HPDE6-E6E7 (cell line): ENCODE results near the gene NPR2.

Source experiments
- DNase-seq: peaks from one replicate; pipeline ENCODE4 v3.0.0; 2011; ENCODE audit warnings: missing footprints; ENCODE audit errors: extremely low spot score

The NPR2 gene

DNA sequence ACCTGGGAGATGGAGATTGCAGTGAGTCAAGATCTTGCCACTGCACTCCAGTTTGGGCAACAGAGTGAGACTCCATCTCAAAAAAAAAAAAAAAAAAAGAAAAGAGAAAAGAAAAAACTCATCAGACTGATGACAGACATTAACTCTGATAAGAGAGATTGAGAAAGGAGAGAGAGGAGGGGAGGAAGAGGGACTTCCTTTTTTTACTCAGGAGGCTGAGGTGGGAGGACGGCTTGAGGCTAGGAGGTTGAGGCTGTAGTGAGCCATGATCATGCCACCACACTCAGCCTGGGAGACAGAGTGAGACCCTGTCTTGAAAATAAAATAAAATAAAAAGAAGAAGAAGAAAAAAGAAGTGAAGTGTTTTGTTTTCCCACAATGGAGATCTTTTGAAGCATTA is 27.6 kb upstream of the NPR2 start:
- DNase-seq: no peak

DNA sequence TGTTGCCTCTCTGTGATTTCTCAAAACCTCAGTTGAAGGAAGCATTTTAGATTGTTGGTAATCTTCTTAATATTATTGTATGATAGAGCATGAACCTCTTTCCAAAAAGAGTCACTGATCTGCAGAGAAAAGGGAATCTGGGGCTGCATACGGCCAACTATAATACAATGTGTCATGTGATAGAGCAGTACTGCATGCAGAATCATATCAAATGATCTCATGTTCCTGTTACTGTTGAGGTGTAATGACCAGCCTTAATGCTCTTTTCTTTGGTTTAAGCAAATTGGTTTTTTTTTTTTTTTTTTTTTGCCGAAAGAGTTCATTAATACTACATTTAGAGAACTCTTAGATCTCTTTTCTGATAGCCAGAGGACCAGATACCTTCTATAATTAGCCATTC is 24.4 kb upstream of the NPR2 start:
- DNase-seq: no peak

DNA sequence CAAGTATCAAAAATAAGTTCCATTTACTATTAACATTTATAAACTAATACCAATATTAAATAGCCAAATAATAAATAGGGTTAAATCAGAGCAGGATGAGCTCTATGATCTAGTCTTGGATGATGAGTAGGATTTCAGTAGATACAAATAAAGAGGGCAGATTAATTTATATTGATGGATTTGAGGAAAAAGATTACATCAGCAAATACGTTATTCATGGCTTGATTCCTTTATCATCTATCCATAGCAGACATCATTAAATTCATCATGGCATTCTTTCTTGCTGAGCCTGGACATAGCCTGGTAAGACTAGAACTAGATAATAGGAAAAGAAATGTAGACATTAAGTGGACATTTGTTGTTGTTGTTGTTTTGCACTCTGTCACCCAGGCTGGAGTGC is 23.9 kb upstream of the NPR2 start:
- DNase-seq: no peak

DNA sequence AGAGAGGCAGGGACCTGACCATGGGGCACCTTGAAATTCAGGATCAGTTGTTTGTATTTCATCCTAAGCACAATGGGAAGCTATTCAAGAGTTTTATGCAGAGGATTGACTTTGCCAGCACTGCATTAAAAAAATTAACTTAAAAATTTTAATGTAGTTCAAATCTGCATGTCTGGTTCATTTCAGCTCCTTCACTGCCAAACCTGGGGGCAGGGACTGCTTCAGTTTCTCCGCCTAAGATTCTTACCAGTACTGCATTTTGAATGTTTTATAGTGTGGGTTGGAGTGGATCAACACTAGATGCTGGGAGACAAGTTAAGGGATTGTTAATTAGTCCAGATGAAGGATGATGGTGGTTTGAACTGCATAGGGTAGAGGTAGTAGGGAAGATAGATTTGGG is 21.6 kb upstream of the NPR2 start:
- DNase-seq: no peak

DNA sequence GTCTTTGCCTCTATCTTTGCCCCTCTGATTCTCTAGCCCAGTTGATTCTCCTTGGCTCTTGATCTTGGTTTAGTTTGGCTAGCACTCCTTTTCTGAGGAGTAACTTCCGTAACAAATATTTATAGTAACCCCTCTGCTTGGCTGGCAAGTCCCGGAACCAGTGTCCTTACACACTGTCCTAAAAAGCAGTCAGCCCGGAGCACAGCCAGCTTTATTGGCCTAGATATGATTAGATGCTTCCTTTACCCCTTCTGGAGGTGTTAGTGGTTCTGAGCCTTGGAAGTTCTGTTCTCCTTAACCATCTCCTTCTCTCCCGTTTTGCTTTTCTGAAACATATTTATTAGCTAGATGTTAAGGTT is 20.3 kb upstream of the NPR2 start:
- DNase-seq: no peak

DNA sequence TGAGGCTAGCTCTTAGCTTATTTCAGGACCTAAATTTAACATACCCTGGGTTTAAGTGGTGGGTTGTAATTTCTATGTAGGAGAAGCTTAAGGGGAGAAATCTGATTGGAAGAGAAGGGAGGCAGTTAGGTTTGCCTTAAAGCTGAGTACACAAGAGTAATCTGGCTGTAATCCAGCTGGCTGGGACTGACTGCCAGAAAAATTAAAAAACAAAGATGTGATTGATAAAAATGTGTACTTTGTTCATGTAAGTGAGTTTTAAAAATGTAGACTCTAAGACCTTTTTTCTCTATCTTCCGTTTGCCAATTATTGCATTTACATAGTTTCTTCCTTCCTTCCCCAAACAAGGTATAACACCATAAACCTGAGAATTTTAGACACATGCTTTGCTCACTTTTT is 19.9 kb upstream of the NPR2 start:
- DNase-seq: no peak

DNA sequence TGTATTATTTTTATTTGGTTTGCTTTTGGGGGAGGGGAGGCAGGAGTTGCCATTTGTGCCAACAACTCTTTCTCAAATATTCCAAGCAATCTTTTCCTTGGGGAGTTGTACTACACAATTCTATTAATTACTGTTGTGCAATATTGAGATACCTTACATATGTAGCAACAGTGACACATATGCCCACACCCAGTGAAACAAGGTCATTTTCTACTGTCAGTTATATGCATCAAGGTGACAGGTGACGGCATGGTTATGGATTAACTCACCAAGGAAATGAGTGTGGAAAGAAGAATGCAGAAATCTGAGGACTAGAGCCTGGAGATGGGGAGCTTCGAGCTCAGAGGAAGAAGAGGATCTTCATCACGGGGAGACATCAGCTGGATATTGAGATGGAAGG is 19.4 kb upstream of the NPR2 start:
- DNase-seq: peak; percentile 58

DNA sequence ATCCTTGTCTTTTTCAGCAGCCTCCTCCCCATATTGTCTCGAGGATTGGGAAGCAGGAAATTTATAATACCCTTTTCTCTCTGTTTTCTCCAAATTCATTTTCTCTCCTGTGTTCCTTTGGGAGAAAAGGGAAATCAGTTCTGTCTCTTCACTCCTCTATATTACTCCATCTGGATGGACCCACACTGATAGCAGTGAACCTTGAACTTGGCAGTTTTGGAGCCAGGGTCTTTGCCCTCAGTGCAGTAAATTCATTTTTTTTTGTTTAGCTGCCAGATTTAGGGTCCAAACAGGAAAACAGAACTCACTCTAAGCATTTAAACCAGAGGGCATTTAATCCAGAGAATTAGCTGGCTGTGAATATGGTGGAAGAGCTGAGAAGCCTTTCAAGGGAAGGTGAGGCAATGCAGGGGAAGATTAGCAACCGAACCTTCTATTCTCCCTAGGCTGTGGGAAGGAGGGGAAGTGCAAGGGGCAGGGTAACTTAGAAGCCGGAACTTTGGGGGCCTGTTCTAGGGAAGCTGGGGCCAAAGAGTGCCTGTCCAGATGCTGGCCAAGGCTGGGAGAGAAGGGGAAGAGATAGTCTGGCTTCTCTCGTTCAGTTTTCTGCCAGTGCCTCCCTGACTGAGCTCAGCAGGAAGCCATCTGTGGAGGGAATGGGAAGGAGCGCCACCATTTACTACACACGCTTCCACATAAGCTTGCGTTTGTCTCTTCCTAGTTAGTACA is 16.3 kb upstream of the NPR2 start:
- no peak for DNase-seq

DNA sequence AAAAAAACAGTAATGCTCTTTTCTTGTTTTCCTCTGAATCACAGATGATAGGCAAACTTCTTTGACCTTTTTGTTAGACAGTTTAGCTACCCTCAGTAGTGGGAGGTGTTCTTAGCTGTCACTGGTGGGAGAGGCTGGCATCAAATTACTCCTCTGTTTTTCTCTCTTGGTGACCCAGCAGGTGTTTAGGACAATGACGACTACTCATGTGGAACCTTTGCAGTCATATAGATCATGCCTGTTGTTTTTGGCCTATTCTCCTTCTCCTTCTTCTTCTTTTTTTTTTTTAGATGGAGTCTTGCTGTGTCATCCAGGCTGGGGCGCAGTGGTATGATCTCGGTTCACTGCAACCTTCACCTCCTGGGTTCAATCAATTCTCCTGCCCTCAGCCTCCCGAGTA is 15.4 kb upstream of the NPR2 start:
- DNase-seq: no peak

DNA sequence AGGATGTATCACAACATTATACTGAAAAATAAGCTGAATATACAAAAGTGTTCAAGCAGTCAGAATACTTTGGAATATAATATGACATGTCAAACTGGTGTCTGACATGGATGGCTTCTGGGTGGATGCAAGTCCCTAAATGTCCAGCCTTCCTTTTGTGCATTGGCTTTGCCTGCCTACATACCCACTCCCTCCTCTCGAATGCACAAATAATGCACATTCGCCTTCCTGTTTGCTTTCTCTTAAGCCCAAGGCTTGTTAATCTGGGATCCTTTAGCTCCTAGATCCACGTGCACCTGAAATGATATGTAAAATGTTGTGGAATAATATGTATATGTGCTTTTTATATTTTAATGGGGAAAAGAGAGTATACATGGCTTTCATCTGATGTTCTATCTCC is 12.9 kb upstream of the NPR2 start:
- DNase-seq: no peak

DNA sequence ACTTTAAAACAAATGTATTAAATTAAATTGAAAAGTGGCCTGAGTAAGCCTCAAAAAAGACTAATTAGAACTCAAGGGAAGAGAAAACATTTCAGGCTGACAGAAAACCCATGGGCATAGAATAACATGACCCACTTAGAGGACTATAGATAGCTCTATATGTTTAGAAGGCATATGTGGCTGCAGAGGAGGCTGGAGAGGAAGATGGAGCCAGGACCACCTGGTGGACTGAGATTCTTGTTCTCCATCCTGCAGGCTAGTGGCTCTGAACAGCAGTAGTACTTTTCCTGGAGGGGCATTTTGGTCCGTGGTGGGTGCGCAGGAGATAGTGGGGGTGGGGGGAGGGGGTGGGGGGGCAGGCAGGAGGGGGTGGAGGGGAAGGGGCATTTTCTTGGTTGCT is 10.3 kb upstream of the NPR2 start:
- no peak for DNase-seq

DNA sequence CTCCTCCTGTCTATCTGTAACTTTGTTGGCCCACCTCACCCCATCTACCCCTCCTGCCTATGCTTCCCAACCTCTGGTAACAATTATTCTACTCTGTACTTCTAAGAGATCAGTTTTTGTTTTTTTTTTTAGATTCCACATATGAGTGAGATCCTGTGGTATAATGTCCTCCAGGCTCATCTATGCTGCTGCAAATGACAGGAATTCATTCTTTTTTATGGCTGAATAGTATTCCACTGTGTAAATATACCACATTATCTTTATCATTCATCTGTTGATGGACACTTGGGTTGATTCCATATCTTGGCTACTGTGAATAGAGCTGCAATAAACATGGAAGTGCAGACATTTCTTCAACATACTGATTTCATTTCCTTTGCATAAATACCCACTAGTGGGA is 8.0 kb upstream of the NPR2 start:
- no peak for DNase-seq

DNA sequence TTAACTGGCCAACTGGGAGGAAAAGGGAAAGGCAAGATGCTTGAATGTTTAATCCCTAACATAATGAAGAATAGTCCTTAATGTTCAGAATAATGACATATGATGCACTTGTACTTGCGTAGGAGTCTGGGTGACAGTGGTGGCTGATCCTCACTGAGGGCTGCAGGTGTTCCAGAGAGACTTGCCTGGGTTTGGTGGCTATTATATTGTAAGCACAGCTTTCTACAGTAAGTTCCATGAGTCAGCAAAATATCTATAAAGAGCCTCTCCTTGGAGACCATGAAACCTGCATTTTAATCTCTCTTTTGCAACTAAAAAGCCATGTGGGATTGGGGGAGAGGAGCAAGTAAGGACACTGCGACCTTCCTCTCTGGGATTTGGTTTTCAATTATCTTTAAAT is 1.9 kb upstream of the NPR2 start:
- DNase-seq: no peak

DNA sequence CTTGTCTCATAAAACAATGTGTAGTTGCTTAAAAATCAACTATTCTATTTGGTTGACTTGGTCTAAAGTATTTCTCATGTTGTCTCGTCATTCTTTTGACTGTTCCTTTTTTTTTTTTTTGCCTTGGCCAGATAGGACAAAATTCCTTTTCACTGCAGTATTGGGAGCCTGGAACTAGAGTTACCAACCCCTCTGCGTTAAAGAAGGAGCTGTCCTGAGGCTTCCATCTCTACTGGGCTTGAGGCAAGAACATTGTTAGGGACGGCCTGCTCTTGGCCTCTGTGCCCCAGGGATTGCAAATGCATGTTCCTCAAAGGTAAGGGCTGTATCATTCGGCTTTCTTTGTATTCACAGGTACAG is 1.4 kb upstream of the NPR2 start:
- DNase-seq: no peak

DNA sequence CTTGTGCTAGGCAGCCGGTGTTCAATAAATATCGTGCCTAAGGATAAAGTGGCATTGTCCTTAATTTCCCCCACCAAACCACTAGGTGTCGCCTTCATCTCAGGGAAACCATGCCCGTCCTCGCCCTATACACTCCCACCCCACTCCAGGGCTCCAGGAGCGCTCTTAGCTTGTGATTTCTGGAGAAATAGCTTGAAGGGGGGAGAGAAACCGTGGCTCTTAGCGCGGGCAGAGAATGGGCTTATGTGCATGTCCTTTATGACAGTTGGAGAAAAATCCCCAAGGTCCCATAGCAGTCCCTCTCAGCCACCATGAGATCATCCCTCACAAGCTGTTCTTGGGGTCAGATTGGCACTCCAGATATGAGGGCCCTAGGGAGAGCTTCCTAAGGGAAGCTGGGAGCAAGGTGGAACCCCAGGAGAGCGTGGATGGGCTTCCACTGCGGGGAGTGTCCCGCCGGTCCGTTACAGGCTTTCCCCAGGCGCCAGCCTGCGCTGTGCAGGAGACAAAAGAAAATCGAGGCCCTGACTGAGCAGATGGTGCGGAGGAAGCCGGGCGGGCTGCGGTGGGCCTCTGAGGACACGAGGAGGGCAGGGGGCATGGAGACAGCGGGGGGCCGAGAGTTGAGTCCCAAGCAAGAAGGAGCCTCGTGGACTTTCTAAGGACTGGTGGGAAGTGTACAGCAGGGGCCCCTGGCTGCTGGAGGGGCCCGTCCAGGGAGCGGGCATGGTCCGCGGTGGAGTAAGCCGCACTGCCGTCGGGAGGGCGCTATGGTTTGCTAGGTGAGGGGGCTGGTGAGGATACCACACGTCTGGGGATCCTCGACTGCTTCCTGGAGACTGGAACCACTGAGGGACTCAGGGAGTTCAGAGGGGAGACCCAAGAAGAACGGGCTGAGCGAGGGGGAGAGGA is 750 bp upstream of the NPR2 start:
- peak; percentile 89 for DNase-seq

DNA sequence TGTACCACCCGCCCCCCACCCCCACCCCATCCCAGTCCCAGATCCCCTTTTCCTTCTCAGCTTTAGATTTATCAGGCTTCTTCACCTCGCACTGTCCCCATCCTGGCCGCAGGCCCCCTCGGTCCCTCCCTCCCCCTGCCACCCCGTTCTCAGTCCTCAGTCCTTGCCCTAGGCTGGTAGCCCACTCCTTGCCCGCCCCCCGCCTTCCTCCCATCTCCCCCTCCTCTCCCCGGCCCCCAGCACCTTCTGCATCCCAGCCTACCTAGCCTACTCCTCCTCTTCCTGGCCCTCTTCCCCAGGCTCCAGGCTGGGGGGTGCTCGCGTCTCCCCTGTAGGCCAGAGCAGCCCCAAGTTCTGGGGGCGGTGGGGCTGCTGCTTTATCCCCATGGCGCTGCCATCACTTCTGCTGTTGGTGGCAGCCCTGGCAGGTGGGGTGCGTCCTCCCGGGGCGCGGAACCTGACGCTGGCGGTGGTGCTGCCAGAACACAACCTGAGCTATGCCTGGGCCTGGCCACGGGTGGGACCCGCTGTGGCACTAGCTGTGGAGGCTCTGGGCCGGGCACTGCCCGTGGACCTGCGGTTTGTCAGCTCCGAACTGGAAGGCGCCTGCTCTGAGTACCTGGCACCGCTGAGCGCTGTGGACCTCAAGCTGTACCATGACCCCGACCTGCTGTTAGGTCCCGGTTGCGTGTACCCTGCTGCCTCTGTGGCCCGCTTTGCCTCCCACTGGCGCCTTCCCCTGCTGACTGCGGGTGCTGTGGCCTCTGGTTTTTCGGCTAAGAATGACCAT is 828 bp downstream of the NPR2 start:
- DNase-seq: no peak

DNA sequence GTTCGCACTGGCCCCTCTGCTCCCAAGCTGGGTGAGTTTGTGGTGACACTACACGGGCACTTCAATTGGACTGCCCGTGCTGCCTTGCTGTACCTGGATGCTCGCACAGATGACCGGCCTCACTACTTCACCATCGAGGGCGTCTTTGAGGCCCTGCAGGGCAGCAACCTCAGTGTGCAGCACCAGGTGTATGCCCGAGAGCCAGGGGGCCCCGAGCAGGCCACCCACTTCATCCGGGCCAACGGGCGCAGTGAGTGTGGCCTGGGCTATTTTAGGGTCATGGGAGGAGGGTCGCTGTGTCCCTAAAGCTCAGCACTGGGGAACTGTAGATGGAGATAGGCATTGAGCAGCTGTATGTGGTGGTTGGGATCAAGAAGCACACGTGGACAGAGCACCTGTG is 1.4 kb downstream of the NPR2 start:
- DNase-seq: no peak

DNA sequence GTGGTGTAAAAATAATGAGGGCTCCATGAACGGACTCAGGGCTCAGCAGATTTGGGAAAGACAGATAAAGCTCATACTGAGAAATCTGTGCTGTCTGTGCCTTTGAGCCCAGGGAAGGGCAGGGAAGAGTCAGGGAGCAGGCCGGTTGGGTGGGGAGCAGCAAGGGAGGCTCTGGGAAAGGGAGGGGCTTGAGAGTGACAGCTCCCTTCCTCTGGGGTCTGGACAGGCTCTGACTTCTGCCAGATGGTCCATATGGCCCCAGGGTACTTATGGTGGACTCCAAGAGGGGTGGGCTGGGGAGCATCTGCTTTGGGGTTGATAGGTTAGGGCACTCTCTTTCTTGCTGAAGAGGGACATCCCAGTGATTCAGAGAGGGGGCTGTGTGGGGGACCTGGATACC is 2.1 kb downstream of the NPR2 start:
- no peak for DNase-seq

DNA sequence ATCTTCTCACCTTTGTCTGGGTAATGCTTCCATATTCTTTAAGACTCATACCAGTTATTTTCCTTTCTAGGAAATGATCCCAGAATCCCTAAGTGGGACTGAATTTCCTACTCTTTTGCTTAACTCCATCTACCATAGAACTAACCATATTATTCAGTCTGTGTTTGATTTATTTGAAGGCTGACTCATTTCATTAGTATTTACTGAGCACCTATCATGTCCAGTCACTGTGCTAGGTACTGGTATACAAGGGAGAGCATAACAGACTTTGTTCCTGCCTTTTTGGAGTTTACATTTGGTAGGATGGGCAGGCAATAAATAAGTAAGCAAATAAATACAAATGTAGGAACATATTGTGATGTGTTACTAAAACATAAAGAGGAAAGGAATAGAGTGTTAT is 4.3 kb downstream of the NPR2 start:
- DNase-seq: no peak

DNA sequence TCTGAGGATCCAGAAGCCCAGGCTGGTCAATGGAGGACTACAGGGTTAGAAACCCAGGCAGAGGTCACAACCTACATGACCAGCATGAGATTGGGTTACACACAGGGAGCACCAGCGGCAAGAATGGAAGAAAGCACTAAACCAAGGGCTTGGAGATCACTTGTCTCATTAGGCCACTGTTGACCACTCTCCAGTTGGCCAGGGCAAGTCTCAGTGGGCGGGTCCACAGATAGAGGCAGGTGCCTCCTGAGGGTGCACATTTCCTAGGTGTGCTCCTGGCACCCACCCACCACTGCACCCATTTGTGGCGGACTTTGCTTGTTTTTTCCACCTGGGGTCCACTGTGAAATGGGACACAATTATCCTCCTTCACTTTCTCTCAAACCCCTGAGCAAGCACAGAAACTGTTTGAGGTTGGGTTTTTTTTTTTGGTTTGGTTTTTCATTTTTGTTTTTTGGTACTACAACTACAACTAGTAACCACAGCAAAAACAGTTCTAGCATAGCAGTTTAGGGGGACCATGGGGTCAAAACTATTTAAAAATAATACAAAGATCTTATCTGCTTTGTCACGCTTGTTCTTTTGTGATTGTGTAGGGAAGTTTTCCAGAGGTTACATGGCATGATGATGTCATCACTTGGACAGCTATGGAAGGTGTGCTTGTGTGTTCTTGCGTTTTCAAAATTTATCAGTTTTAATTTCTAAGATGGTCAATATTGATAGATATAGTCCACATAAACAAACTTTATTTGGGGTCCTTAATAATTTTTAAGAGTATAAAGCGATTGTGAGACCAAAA is 6.1 kb downstream of the NPR2 start:
- no peak for DNase-seq

DNA sequence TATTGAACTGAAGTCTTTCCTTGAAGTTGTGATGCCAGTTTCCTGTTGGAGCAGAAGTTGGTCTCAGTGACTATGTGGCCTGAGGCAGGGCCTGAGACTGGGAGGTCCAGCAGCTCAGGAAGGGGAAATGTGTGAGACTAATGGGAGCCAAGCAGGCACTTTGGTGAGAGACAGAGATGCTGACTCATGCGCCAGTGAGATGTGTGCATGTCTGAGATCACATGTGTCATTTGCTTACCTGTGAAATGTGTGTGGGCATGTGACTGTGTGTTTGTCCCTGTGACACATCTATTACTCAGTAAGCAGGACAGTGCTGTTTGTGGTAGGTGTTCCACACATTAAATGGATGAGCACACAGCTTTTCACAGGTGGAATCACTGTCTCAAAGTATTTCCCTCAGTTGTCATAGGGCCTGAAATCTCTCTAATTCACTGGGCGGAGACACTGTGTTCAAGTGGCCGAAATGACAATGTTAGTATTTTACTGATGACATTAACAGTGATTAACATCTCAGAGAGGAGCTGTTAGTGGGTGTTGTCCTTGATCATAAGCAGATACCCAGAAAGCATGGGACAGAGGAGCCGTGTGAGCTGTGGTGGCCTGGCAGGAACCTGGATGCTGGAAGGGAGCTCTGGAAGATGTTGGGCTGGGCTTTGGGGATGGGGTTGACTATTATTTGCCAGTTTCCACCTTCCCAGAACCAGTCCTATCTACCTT is 7.4 kb downstream of the NPR2 start:
- DNase-seq: peak; percentile 86
